Upper lobe of left lung (tissue), 6 donors: ENCODE results near the gene UBE2E1. TPM values are rescaled to one million over a fixed set of nuclear protein-coding genes. Genes with fewer than 3 reads are reported as not detected.

ENCODE experiments used
- ATAC-seq, 2 donors: fragments of 200-7000 bp; cut with Tn5 transposase; one replicate each; pipeline ENCODE4 v1.9.1; 2022; ENCODE audit warnings: mild to moderate bottlenecking in 2 of 2, moderate library complexity in 2 of 2; ENCODE audit not compliant: low FRiP score in 2 of 2
- DNase-seq, 2 donors: peaks; one replicate each; pipeline ENCODE4 v3.0.0-alpha.2; 2019 to 2020
- H3K27ac ChIP-seq, 4 donors: fragments of 200-600 bp; sonication (generic); one replicate each; pipeline ENCODE4 v1.5.1; 2016 to 2019
- H3K27me3 ChIP-seq, 4 donors: fragments of 200-600 bp; sonication (generic); one replicate each; pipeline ENCODE4 v1.5.1; 2017 to 2019
- H3K36me3 ChIP-seq, 4 donors: fragments of 200-600 bp; sonication (generic); one replicate each; pipeline ENCODE4 v1.5.1; 2016 to 2019
- H3K4me1 ChIP-seq, 4 donors: fragments of 200-600 bp; sonication (generic); one replicate each; pipeline ENCODE4 v1.5.1; 2018 to 2019
- H3K4me3 ChIP-seq, 4 donors: fragments of 200-600 bp; sonication (generic); one replicate each; pipeline ENCODE4 v1.5.1; 2017 to 2019; ENCODE audit warnings: mild to moderate bottlenecking in 2 of 4, moderate library complexity in 1 of 4
- H3K9me3 ChIP-seq, 4 donors: fragments of 200-600 bp; sonication (generic); one replicate each; pipeline ENCODE4 v1.5.1; 2018 to 2019
- CTCF ChIP-seq, 6 experiments: fragments of 450-650 bp in 4 of 6; fragments of 200-600 bp in 2 of 6; sonication (generic) in 2 of 6; IDR thresholded peaks; one replicate each; pipeline ENCODE4 v1.5.1; 2016 to 2019; ENCODE audit warnings: antibody characterized with exemption in 6 of 6
- EP300 ChIP-seq, 4 donors: sonication (generic); formaldehyde crosslinking; IDR thresholded peaks; one replicate each; pipeline ENCODE4 v1.5.1; 2017; ENCODE audit warnings: antibody characterized with exemption in 4 of 4, control low read depth in 2 of 4
- POLR2A ChIP-seq, 4 donors: fragments of 450-650 bp; IDR thresholded peaks; one replicate each; pipeline ENCODE4 v1.5.1; 2016 to 2017; ENCODE audit warnings: antibody characterized with exemption in 4 of 4, mild to moderate bottlenecking in 2 of 4
- POLR2AphosphoS5 ChIP-seq, 2 donors: sonication (generic); formaldehyde crosslinking; IDR thresholded peaks; one replicate each; pipeline ENCODE4 v1.5.1; 2017; ENCODE audit warnings: antibody characterized with exemption in 2 of 2
- WGBS, 2 donors: methylation state at CpG; one replicate each; pipeline ENCODE4 v1.1.5; 2017 to 2018; 5-methylcytosine and 5-hydroxymethylcytosine counted together
- total RNA-seq, 6 donors: library from RNA; depleted of rRNA in 4 of 6; stranded (reverse); fragments of >200 nt in 4 of 6; gene quantifications; one replicate each; pipeline versions ENCODE4 v1.1.0 to v1.2.1, GENCODE V29; 2016 to 2021
- donor health status: DM: no; HTN: no; CAD: no; lungs with moderate emphysema.
- donor health status: DM: no; HTN: yes; CAD: no; lungs with severe emphysema.

UBE2E1 gene
- total RNA-seq, 6 donors from 2014 or later, result 44.8 to 108 (median 80.5) TPM

- peak in 1 of 2 donors; percentile 67 for ATAC-seq
- no peak overlapping the region for H3K4me3 ChIP-seq
- H3K9me3 ChIP-seq, result no peaks in the 10 kb centered on the region
- WGBS, 2 donors, result 22 to 44% methylated on average over 1 of the region's 1 CpG
- peaks cover 23 to 36% (median 30%) of the 10 kb centered on the region in 4 donors for H3K4me1 ChIP-seq
- no peaks in the 10 kb centered on the region for H3K27me3 ChIP-seq
- TF ChIP-seq POLR2A (IDR thresholded peaks at IDR 0.05) (no peak), CTCF (IDR thresholded peaks at IDR 0.05) (no peak), EP300 (IDR thresholded peaks at IDR 0.05) (no peak), POLR2AphosphoS5 (IDR thresholded peaks at IDR 0.05) (no peak)
- H3K27ac ChIP-seq, result no peak overlapping the region
- H3K36me3 ChIP-seq, result no peaks in the 10 kb centered on the region
- peak in 1 of 2 donors; percentile 33 for DNase-seq
These were observed 20.8 kb downstream of the UBE2E1 start for GRCh38 chr3:23826382-23827064.

- no peak overlapping the region for H3K27ac ChIP-seq
- no peaks in the 10 kb centered on the region for H3K36me3 ChIP-seq
- no peak for DNase-seq
- no peaks in the 10 kb centered on the region for H3K27me3 ChIP-seq
- peaks cover 21 to 29% (median 25%) of the 10 kb centered on the region in 4 donors for H3K4me1 ChIP-seq
- H3K9me3 ChIP-seq, result no peaks in the 10 kb centered on the region
- no peak for ATAC-seq
- 62 to 69% methylated on average over 5 of the region's 5 CpGs for WGBS, 2 donors
- H3K4me3 ChIP-seq, result no peak overlapping the region
- TF ChIP-seq POLR2A (IDR thresholded peaks at IDR 0.05) (no peak), CTCF (IDR thresholded peaks at IDR 0.05) (no peak), EP300 (IDR thresholded peaks at IDR 0.05) (no peak), POLR2AphosphoS5 (IDR thresholded peaks at IDR 0.05) (no peak)
These were observed 23.6 kb downstream of the UBE2E1 start for GRCh38 chr3:23829242-23829934.

- no peaks in the 10 kb centered on the region for H3K36me3 ChIP-seq
- H3K9me3 ChIP-seq, result no peaks in the 10 kb centered on the region
- WGBS, 2 donors, result 69 to 77% methylated on average over 5 of the region's 5 CpGs
- DNase-seq (peak in 1 of 2 donors; percentile 39), ATAC-seq (no peak)
- no peak for TF ChIP-seq EP300 (IDR thresholded peaks at IDR 0.05)
- TF ChIP-seq CTCF (IDR thresholded peaks at IDR 0.05), result no peak
- no peak for TF ChIP-seq POLR2AphosphoS5 (IDR thresholded peaks at IDR 0.05)
- no peak for TF ChIP-seq POLR2A (IDR thresholded peaks at IDR 0.05)
- H3K27me3 ChIP-seq, result no peaks in the 10 kb centered on the region
- no peak overlapping the region for H3K4me3 ChIP-seq
- H3K27ac ChIP-seq, result no peak overlapping the region
- H3K4me1 ChIP-seq, result peaks cover 16 to 30% (median 21%) of the 10 kb centered on the region in 4 donors
These were observed 25.2 kb downstream of the UBE2E1 start for GRCh38 chr3:23830869-23831484.

DNA sequence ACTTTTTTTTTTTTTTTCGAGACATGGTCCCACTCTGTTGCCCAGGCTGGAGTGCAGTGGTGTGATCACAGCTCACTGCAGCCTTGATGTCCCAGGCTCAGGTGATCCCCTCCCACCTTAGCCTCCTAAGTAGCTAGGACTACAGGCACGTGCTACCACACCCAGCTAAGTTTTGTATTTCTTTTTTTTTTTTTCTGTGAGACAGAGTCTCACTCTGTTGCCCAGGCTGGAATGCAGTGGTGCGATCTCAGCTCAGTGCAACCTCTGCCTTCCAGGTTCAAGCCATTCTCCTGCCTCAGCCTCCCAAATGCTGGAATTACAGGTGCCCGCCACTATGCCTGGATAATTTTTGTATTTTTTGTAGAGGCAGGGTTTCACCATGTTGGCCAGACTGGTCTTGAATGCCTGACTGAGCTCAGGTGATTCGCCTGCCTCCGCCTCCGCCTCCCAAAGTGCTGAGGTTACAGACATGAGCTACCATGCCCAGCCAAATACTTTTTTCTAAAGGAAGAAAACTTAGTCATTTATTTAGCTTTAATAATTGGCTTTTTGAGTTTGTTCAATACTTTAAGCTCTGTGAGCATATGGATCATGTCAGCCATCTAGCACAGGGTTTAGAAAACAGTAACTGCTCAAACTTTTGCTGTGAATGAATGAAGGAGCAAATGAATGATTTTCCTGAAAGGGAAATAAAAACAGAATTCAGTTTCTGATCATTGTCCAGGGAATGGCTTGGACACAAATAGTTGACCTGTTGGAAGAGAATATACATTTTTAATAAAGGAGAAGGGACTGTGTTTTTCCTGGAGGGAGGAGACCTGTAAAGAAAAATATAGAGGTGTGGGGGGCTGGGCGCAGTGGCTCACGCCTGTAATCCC is 26.0 kb downstream of the UBE2E1 start:
- no peak for TF ChIP-seq POLR2A (IDR thresholded peaks at IDR 0.05)
- no peak for TF ChIP-seq CTCF (IDR thresholded peaks at IDR 0.05)
- no peak for TF ChIP-seq EP300 (IDR thresholded peaks at IDR 0.05)
- TF ChIP-seq POLR2AphosphoS5 (IDR thresholded peaks at IDR 0.05), result no peak
- Histone ChIP-seq H3K4me3 (no peak overlapping the region), H3K4me1 (peaks cover 14 to 30% (median 17%) of the 10 kb centered on the region in 4 donors), H3K27me3 (no peaks in the 10 kb centered on the region), H3K9me3 (no peaks in the 10 kb centered on the region), H3K36me3 (no peaks in the 10 kb centered on the region), H3K27ac (no peak overlapping the region)
- 90 to 93% methylated on average over 9 of the region's 9 CpGs for WGBS, 2 donors
- DNase-seq (no peak), ATAC-seq (no peak)
